Activated T-cell treated with anti-CD3 and anti-CD28 coated beads for 1 hour (primary cell): ENCODE results near the gene CYREN.
A peak's percentile ranks its signal among the peaks of the same experiment; 100 is the strongest.
"Not testable (repeated sequence)": the region's sequence is repeated elsewhere in the genome, so short reads cannot be mapped to it uniquely, and the experiment has no call there.

ENCODE experiments used
- DNase-seq: peaks from one replicate; pipeline ENCODE4 v3.0.0-alpha.2; 2020; ENCODE audit warnings: low read depth

The CYREN gene

GRCh38 chr7:135177028-135177696 is 6.7 kb upstream of the CYREN start:
- DNase-seq: no peak

GRCh38 chr7:135175931-135176330 is 5.4 kb upstream of the CYREN start:
- DNase-seq: no peak

- no peak for DNase-seq
Observed at GRCh38 chr7:135174941-135175340, 4.4 kb upstream of the CYREN start.

- not testable (repeated sequence) for DNase-seq
Observed at GRCh38 chr7:135173916-135174315, 3.4 kb upstream of the CYREN start.

- DNase-seq: not testable (repeated sequence)
Observed at GRCh38 chr7:135171581-135172291, 1.2 kb upstream of the CYREN start.

GRCh38 chr7:135170998-135171481 is 533 bp upstream of the CYREN start:
- not testable (repeated sequence) for DNase-seq

- DNase-seq: no peak
Observed at GRCh38 chr7:135169964-135170273, 588 bp downstream of the CYREN start.

GRCh38 chr7:135169141-135169963 is 1.2 kb downstream of the CYREN start:
- peak; percentile 33 for DNase-seq

GRCh38 chr7:135168489-135169140 is 1.9 kb downstream of the CYREN start:
- no peak for DNase-seq

GRCh38 chr7:135168001-135168400 is 2.5 kb downstream of the CYREN start:
- DNase-seq: no peak

GRCh38 chr7:135167365-135167917 is 3.1 kb downstream of the CYREN start:
- no peak for DNase-seq

GRCh38 chr7:135166338-135166990 is 4.0 kb downstream of the CYREN start:
- no peak for DNase-seq

- no peak for DNase-seq
Observed at GRCh38 chr7:135165862-135166261, 4.6 kb downstream of the CYREN start.

- DNase-seq: no peak
Observed at GRCh38 chr7:135164357-135165061, 6.0 kb downstream of the CYREN start.

- no peak for DNase-seq
Observed at GRCh38 chr7:135162382-135163001, 8.0 kb downstream of the CYREN start.

- no peak for DNase-seq
Observed at GRCh38 chr7:135161669-135162068, 8.8 kb downstream of the CYREN start.

- no peak for DNase-seq
Observed at GRCh38 chr7:135160858-135161653, 9.5 kb downstream of the CYREN start.

- no peak for DNase-seq
Observed at GRCh38 chr7:135160098-135160857, 10.2 kb downstream of the CYREN start.
